NB4 (cell line): ENCODE results near the gene ACBD6.

ENCODE experiments used
- CTCF ChIP-seq: IDR thresholded peaks from one replicate; pipeline ENCODE4 v1.5.1; 2012; ENCODE audit warnings: low read depth, low read length
- MAX ChIP-seq: IDR thresholded peaks from 2 replicates; pipeline ENCODE4 v1.6.1; 2011; ENCODE audit warnings: low read depth, low read length
- MYC ChIP-seq: IDR thresholded peaks from 2 replicates; pipeline ENCODE4 v1.6.1; 2011; ENCODE audit warnings: low read depth, low read length
- POLR2A ChIP-seq: IDR thresholded peaks from 2 replicates; pipeline ENCODE4 v1.6.1; 2011; ENCODE audit warnings: mild to moderate bottlenecking; ENCODE audit not compliant: insufficient read length; ENCODE audit errors: extremely low read depth

- TF ChIP-seq MYC = no peak
- TF ChIP-seq CTCF = no peak
- TF ChIP-seq POLR2A = no peak
- no peak for TF ChIP-seq MAX
Measured at GRCh38 chr1:180382326-180383115, 119.9 kb downstream of the ACBD6 start.
